LNCaP clone FGC (cell line): ENCODE measurements around the gene PKMYT1.
A peak's percentile ranks its signal among the peaks of the same experiment; 100 is the strongest.

Source experiments
- DNase-seq: peaks from one replicate; pipeline ENCODE4 v3.0.0-alpha.2; 2011; ENCODE audit warnings: low read depth
- H3K4me3 ChIP-seq: 2 replicates; pipeline ENCODE4 v1.5.1; 2011; ENCODE audit warnings: mild to moderate bottlenecking, low read depth, low read length, control low read depth
- TF ChIP-seq, protein P1 (sequence below): IDR thresholded peaks from 2 replicates; pipeline ENCODE4 v1.5.1; 2012; ENCODE audit warnings: mild to moderate bottlenecking; ENCODE audit not compliant: control insufficient read depth, insufficient read depth; ENCODE audit errors: extremely low read depth

Gene PKMYT1

GRCh38 chr16:2980227-2981176 is at the start of gene PKMYT1:
Gene PKMYT1, minus strand, starts transcription at chr16:2980446. Its CDS starts 789 bp downstream, at chr16:2979657.
- peak within 1 kb of the TSS; percentile 63 for H3K4me3 ChIP-seq
- DNase-seq: no peak
- TF ChIP-seq, protein P1, sequence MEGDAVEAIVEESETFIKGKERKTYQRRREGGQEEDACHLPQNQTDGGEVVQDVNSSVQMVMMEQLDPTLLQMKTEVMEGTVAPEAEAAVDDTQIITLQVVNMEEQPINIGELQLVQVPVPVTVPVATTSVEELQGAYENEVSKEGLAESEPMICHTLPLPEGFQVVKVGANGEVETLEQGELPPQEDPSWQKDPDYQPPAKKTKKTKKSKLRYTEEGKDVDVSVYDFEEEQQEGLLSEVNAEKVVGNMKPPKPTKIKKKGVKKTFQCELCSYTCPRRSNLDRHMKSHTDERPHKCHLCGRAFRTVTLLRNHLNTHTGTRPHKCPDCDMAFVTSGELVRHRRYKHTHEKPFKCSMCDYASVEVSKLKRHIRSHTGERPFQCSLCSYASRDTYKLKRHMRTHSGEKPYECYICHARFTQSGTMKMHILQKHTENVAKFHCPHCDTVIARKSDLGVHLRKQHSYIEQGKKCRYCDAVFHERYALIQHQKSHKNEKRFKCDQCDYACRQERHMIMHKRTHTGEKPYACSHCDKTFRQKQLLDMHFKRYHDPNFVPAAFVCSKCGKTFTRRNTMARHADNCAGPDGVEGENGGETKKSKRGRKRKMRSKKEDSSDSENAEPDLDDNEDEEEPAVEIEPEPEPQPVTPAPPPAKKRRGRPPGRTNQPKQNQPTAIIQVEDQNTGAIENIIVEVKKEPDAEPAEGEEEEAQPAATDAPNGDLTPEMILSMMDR: no peak

DNA sequence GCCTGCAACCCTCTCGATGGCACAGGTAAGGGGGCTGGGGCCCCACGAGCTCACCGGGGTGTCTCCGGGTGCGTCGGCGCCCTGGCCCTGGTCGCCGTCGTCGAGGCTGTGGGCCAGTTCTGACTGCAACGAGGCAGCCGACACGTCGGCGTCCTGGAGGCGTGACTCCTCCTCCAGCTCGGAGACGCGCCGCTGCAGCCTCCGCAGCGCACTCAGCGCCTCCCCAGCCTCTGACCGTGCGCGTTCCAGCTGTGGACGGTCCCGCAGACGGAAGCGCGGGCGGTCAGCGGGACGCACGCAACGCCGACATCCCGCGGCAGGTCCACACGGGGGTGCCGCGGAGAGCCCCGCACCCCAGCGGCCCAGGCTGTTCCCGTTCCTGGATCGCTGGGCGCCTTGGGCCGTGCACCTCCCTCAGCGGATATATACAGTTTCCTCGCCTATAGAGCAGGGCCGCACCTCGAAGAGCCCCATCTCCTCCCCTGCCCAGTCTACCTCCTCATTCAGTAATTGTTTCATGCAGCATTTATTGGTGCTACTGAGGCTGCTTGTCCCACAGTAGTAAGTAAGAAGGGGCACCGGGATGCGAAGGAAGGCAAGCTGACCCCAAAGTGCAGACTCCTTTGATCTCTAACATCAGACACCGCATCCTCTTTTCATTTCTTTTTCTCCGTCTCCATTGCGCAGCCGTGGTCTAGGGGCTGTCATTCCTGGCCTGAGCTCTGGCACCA is 49.4 kb upstream of the PKMYT1 start:
- H3K4me3 ChIP-seq: no peak overlapping the region
- TF ChIP-seq, protein P1: no peak
- no peak for DNase-seq

- TF ChIP-seq, protein P1: no peak
- H3K4me3 ChIP-seq: no peak overlapping the region
- no peak for DNase-seq
Observed at GRCh38 chr16:3028716-3029319, 48.6 kb upstream of the PKMYT1 start.

DNA sequence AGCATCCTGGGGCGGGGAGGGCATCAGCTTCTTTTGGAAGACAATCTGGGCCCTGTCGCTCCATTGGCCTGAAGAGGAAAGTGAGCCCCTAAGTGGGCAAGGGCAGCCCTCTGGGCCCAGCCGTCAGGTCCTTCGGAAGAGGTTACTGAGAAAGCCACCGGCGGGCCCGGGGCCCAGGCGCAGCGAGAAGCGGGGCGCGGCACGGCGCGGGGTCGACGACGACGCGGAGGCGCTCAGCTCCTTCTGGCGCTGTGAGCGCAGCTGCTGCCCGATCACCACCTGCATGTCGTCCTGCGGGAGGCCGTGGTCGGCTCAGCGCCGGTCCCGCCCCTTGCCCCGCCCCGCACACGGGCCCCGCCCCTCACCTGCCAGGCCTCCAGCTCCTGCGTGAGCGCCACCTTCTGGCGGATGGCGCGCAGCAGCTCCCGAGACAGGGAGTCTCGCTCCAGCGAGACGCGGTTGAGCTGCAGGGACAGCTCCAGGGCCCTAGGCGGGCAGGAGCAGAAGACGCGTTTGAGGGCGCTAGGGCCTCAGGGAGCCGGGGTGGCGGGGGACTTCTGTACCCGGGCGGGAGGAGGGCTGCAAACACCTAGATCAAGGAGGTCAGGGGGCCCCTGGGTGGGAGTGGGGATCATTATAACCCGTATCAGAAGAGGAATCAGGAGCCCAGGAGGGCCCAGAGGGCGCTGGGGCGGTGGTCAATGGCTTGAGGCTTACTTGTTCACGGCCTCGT is 47.9 kb upstream of the PKMYT1 start:
- TF ChIP-seq, protein P1: peak; percentile 98
- DNase-seq: no peak
- peak overlapping the region; percentile 28; the same call in 1 of the 2 replicates for H3K4me3 ChIP-seq

GRCh38 chr16:3027489-3027795 is 47.2 kb upstream of the PKMYT1 start:
- no peak overlapping the region; the same call in 1 of the 2 replicates for H3K4me3 ChIP-seq
- no peak for DNase-seq
- TF ChIP-seq, protein P1: no peak
